Activated naive CD8-positive, alpha-beta T cell (primary cell): Measurements from ENCODE around the gene VSX1.

Source experiments
- H3K27ac Mint-ChIP-seq: one replicate; pipeline ENCODE4 v1.8.0; 2021; ENCODE audit warnings: mixed read lengths
- H3K27me3 Mint-ChIP-seq: one replicate; pipeline ENCODE4 v1.8.0; 2021; ENCODE audit warnings: mixed read lengths
- H3K36me3 Mint-ChIP-seq: one replicate; pipeline ENCODE4 v1.8.0; 2021; ENCODE audit warnings: mixed read lengths
- H3K4me1 Mint-ChIP-seq: one replicate; pipeline ENCODE4 v1.8.0; 2021; ENCODE audit warnings: low read depth, mixed read lengths
- H3K4me3 Mint-ChIP-seq: one replicate; pipeline ENCODE4 v1.8.0; 2021; ENCODE audit warnings: mild to moderate bottlenecking, mixed read lengths
- H3K9me3 Mint-ChIP-seq: one replicate; pipeline ENCODE4 v1.8.0; 2021; ENCODE audit warnings: low read depth, mixed read lengths

VSX1 gene

GRCh38 chr20:25033924-25034300 lies 48.0 kb downstream of the VSX1 start:
- H3K9me3 Mint-ChIP-seq: no peaks in the 10 kb centered on the region

DNA sequence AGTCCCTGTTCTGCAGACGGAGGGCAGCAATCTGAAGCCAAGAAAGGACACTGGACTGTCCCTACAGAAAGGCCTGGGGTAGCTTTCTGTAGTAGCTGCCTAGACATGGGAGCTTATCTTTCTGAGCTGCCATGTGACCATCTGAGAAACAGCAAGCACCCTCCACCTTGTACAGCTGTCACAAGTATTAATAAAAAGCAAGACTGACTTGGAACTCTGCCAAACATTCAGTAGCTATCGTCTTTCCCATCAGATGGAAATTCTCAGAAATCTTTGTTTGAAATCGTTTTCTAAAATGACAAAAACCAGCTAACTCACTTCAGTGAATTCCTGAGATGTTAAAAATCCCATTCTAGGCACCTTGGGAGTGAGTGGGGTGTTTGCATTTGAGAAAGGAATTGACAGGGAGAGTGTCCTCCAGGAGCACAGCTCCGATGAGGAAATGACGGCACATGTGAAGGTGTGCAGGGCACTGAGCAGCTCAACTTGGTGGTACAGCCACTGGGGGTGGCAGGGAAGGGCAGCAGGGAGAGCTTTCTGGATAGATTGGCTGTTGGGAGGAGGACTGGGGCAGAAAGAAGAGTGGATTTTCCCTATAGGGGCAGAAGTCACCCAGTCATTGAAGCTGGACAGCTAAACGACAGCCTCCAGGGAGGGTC lies 48.5 kb downstream of the VSX1 start:
- H3K9me3 Mint-ChIP-seq: no peaks in the 10 kb centered on the region
- no peaks in the 10 kb centered on the region for H3K27me3 Mint-ChIP-seq
- H3K4me3 Mint-ChIP-seq: no peak overlapping the region
- peak overlapping the region; percentile 22 for H3K27ac Mint-ChIP-seq
- H3K4me1 Mint-ChIP-seq: peaks cover 43% of the 10 kb centered on the region
- peaks cover 5% of the 10 kb centered on the region for H3K36me3 Mint-ChIP-seq

More at GRCh38 chr20:25033924-25034300, 48.0 kb downstream of the VSX1 start:
- H3K27ac Mint-ChIP-seq: no peak overlapping the region
- H3K4me1 Mint-ChIP-seq: peaks cover 44% of the 10 kb centered on the region
- H3K27me3 Mint-ChIP-seq: no peaks in the 10 kb centered on the region
- peaks cover 5% of the 10 kb centered on the region for H3K36me3 Mint-ChIP-seq
- no peak overlapping the region for H3K4me3 Mint-ChIP-seq

- H3K9me3 Mint-ChIP-seq: no peaks in the 10 kb centered on the region
- no peak overlapping the region for H3K4me3 Mint-ChIP-seq
- peaks cover 36% of the 10 kb centered on the region for H3K4me1 Mint-ChIP-seq
- no peaks in the 10 kb centered on the region for H3K27me3 Mint-ChIP-seq
- H3K36me3 Mint-ChIP-seq: peaks cover 5% of the 10 kb centered on the region
- H3K27ac Mint-ChIP-seq: no peak overlapping the region
Observed at GRCh38 chr20:25032478-25033264, 49.3 kb downstream of the VSX1 start.

DNA sequence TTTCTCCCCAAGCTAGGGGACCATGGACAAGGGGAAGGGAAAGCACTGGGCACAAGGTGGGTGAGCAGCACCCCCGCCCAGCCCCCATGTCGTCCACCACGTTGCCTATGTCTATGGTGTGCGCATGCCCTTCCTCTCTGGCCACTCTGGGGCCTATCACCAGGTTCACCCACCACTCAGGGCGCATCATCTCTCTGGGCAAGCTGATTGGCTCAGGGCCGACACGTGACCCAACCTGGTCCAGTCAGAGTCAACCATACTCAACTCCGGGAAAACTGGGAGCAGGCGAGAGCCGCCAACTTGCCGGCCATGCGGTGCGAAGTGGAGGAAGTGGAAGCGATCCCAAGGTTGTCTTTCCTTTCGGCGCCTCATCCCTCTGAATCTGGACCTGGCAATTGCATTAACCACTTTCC lies 49.9 kb downstream of the VSX1 start:
- Mint-ChIP-seq H3K27ac (no peak overlapping the region), H3K36me3 (peaks cover 9% of the 10 kb centered on the region), H3K27me3 (no peaks in the 10 kb centered on the region)

GRCh38 chr20:25031241-25031640 lies 50.7 kb downstream of the VSX1 start:
- Mint-ChIP-seq H3K4me1 (peaks cover 34% of the 10 kb centered on the region), H3K36me3 (peaks cover 9% of the 10 kb centered on the region), H3K9me3 (no peaks in the 10 kb centered on the region)

More for the DNA sequence above, 49.9 kb downstream of the VSX1 start:
- Mint-ChIP-seq H3K4me1 (peaks cover 36% of the 10 kb centered on the region), H3K4me3 (no peak overlapping the region), H3K9me3 (no peaks in the 10 kb centered on the region)

DNA sequence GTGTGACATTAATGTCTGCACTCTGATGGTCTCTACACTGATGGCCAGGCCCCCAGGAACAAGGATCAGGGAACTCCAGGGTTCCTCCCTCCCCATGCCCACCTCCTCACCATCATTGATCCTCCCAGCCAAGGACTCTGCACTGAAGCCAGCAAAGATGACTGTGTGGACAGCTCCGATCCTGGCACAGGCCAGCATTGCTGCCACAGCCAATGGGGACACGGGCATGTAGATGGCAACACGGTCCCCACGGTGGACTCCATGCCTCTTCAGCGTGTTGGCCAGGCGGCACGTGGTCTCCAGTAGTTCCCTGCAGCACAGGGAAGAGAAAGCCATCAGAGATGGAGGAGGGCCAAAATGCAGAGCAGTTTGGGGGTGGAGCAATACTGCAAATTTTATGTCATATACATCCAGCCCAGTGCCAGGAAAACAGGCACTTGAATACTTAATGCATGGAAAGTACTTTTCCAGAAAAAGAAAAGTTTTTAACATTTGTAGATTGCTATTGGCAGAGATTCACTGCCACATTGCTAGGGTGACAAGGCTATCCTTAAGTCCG lies 51.2 kb downstream of the VSX1 start:
- peaks cover 9% of the 10 kb centered on the region for H3K36me3 Mint-ChIP-seq
- H3K4me3 Mint-ChIP-seq: no peak overlapping the region
- H3K9me3 Mint-ChIP-seq: no peaks in the 10 kb centered on the region
- H3K4me1 Mint-ChIP-seq: peaks cover 30% of the 10 kb centered on the region
- H3K27me3 Mint-ChIP-seq: no peaks in the 10 kb centered on the region
- no peak overlapping the region for H3K27ac Mint-ChIP-seq

More at GRCh38 chr20:25031241-25031640, 50.7 kb downstream of the VSX1 start:
- Mint-ChIP-seq H3K4me3 (no peak overlapping the region), H3K27me3 (no peaks in the 10 kb centered on the region), H3K27ac (no peak overlapping the region)

GRCh38 chr20:25030007-25030648 lies 51.8 kb downstream of the VSX1 start:
- H3K9me3 Mint-ChIP-seq: no peaks in the 10 kb centered on the region
- H3K4me3 Mint-ChIP-seq: no peak overlapping the region
- peaks cover 25% of the 10 kb centered on the region for H3K4me1 Mint-ChIP-seq
- no peaks in the 10 kb centered on the region for H3K27me3 Mint-ChIP-seq
- H3K36me3 Mint-ChIP-seq: peaks cover 9% of the 10 kb centered on the region
- H3K27ac Mint-ChIP-seq: no peak overlapping the region

DNA sequence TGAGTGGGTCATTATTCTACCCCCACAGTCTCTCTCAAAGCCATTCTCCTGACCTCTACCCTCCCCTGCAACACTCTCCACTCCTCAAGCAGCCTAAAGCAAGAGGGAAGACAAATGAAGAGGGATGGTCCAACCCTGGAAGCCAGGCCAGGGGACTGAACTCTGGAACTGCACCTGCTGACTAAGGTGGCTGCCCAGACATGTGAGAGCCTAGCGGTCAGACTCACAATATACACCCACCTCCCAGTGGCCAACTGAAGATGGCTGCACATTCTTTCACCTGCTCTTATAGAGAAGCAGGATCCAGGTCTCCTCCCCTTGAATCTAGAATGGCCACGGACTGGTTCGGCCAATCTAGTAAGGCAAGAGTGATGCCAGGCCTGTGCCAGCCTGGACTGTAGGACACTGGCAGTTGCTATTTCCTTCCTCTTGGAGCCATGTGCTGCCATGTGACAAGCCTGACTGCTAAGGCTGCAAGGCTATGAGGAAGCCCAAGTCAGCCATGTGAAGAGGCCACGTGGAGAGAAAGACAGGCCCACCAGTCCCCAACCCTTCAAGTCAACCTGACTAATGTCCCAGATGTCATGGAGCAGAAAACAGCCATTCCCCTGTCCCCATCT lies 55.8 kb downstream of the VSX1 start:
- no peaks in the 10 kb centered on the region for H3K27me3 Mint-ChIP-seq
- no peak overlapping the region for H3K4me3 Mint-ChIP-seq
- peaks cover 20% of the 10 kb centered on the region for H3K4me1 Mint-ChIP-seq
- peaks cover 9% of the 10 kb centered on the region for H3K36me3 Mint-ChIP-seq
- H3K27ac Mint-ChIP-seq: no peak overlapping the region
- no peaks in the 10 kb centered on the region for H3K9me3 Mint-ChIP-seq
